ENCODE results near the gene CHCHD4.
"Not testable (repeated sequence)": the region's sequence is repeated elsewhere in the genome, so short reads cannot be mapped to it uniquely, and the experiment has no call there.

DNA sequence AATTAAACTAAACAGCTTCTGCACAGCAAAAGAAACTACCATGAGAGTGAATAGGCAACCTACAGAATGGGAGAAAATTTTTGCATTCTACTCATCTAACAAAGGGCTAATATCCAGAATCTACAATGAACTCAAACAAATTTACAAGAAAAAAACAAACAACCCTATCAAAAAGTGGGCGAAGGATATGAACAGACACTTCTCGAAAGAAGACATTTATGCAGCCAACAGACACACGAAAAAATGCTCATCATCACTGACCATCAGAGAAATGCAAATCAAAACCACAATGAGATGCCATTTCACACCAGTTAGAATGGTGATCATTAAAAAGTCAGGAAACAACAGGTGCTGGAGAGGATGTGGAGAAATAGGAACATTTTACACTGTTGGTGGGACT is 49.4 kb downstream of the CHCHD4 start:
- TF ChIP-seq CTCF, POLR2A (IDR thresholded peaks at IDR 0.05): not testable (repeated sequence)
